GM18511 (cell line): ENCODE data around the gene ATF6B.
A peak's percentile ranks its signal among the peaks of the same experiment; 100 is the strongest.

Source experiments
- ATAC-seq: cut with Tn5 transposase; IDR thresholded peaks from one replicate; pipeline ENCODE4 v1.9.1; 2021; ENCODE audit warnings: mild to moderate bottlenecking, moderate library complexity; ENCODE audit not compliant: unreplicated experiment

The ATF6B gene

DNA sequence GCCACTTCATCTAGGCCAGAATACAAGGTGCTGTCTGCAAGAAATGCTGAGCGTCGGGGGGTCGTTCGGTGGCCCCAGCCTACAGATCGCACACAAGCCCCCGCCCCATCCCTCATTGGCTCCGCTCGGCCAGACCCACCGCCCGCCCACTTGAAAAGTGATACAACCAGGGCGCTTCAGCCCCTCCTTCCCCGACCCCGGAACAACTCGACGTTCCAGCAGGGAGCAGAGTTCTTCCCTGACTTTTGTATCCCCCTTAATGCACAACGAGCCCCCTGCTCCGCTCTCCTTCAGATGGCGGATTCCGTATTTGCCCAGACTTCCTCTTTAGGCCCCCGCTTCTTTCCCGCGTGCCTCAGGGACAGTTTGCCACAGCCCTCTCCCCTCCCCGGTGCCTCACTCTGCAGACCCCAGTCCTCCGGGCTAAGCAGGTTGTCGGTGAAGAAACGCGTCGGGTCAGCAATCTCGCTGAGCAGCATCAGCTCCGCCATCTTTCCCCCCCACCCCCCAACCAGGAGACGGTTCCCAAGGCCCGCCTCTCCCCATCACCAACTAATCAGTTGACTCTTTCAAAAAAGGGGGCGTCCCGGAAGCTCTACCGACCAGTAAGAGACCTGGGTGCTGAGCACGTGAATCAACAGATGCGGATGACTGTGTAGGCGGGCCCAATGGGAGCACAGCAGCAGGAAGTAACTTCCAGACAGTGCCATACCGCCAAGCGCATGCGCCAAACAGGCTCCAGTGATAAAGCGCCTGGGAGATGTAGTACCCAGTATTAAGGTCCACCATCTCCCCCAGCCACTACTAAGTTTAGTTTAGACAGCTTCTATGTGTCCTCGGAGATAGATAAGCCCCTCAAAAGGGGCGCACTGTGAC, at the start of gene ATF6B:
TSS of gene ATF6B (minus strand) at position 530 of the 876 bp plus-strand sequence. CDS start at position 491, 39 bp downstream.
- peak; percentile 92 for ATAC-seq

DNA sequence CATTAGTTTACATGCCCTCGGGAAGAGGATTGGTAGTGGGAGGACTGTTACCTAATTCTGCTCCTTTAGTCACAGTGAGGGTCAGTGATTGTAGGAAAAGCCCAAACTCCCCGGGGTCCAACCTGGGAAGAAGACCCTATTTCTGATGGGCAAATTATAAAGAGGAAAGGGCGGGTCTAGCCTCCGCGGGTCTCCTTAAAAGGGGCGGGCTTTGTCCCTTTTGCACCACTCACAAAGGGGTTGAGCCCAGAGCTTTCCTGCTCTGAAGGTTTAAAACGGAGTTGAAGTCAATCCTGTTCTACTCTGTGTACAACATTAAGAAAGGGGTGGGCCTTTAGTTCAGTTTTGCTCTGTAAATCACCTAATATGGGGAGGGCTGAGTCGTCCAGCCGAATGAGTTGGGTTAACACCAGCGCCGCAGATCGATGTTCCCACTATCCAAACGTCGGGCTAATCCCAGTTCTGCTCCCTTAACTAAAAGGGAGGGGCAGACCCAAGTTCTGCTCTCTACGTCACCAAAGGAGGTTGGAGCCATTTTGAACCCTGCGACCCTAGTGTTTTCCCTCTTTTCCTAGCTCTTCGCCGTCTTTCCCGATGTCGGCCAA, 49.2 kb upstream of the ATF6B start:
- no peak for ATAC-seq

DNA sequence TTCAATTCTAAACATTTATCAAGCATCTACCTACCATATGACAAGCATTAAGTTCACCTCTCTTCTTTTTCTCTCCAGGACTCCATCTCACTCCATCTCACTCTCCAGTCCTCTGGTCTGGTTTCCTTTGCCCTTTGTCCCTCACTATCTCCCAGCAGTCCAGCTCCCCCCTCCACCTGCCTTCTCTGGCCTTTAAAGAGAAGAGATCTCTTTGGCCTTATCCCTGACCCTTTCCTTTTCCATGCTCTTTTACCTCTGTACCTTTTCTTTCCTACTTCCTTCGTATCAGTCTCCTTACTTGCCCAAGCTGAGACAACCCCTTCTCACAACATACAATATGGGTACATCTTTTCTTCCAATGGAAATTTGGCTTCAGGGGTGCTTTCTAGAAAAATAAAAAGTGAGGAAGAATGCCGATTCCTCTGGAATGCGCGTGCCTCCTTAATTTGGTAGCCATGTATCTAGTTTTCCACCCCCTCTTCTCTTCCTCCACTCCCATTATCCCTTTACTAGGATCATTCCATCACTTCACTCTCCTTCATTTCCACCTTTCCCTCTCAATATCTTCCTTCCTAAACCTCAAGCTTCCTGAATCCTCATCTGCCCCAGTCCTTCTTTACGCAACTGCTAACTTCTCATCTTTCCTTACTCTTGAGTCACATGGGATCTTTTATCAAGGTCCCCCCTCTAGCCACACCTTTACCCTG, 48.6 kb upstream of the ATF6B start:
- no peak for ATAC-seq

DNA sequence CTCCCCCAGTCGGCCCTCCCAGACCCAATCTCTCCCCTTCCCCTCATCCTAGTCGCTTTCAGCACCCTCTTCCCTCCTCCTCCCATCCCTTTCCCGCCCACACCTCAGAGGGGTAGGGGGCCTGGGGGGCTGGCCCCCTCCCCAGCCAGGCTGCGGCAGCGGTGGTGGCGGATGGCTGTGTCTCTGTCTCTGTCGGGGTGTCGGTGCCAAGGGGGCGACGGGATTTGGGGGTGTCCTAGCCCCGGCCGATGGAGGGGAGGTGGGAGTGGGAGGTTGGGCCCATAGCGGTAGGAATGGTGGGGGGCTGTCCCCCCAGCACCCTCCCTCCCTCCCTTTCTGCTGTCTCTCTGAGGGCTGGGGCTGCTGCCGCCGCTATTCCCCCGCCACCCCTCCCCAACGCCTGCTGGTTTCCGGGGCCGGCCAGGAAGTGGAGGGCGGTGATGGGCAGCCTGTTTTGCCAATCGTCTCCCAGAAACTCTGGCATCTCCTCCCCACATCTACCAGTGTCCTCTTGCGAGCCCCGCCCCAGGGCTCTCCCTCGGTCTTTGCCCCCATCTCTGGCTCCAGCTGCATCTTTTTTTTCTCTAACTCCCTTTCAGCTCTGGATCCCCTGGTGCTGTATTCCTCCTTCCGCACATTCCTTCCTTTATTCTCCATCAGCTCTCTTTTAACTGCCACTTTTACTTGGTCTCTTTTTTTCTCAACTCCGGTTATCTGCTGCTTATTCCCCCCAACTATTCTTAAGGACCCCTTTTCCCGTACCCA, 47.8 kb upstream of the ATF6B start, which contains the start of gene AGPAT1:
TSS of gene AGPAT1 (minus strand) at position 374 of the 765 bp plus-strand sequence. CDS start 4,588 bp downstream, outside the sequence.
- ATAC-seq = no peak

GRCh38 chr6:32175322-32175710, 47.3 kb upstream of the ATF6B start:
- no peak for ATAC-seq

- no peak for ATAC-seq
These were observed 46.4 kb upstream of the ATF6B start for GRCh38 chr6:32174416-32174815.

GRCh38 chr6:32173051-32173727, 45.1 kb upstream of the ATF6B start:
- no peak for ATAC-seq

- ATAC-seq = no peak
These were observed 43.2 kb upstream of the ATF6B start for GRCh38 chr6:32171234-32171633.

- ATAC-seq = no peak
These were observed 42.2 kb upstream of the ATF6B start for GRCh38 chr6:32170294-32170693.

DNA sequence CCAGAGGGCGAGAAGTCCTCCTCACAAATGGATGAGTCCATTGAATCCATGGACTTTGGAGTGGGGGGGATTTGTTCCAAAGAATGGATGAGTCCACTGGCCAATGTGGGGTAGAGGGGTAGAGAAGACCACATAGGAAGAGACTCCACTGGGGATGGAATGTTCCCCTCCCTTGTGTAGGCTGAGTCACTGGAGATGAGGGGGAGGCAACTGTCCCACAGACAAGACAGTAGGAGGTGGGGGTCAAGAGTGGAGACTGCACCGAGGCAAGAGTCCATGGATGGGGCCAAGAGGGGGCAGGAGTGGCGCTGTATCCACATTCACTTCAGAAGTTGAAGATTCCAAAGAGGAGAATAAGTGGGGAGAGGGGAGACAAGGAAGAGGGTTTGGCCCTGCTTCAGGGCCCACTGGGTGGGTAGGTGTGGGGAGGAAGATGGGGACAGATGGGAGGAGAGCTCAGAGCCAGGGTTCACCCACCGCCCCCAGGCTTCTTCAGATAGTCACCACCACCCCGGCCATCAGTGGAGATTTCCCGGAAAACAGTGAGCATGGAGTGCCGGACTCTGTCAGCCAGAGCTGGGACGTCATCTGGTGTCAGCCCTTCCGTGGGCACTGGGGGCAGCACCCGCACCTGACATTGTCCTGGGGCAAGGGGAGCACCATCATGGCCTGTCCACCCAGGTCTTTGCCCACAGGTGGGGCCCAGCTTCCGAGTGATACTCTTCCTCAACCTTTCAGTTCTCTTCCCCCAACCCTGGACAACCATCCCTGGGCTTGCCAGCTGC, 41.0 kb upstream of the ATF6B start:
- no peak for ATAC-seq

- no peak for ATAC-seq
These were observed 40.3 kb upstream of the ATF6B start for GRCh38 chr6:32168350-32168749.

DNA sequence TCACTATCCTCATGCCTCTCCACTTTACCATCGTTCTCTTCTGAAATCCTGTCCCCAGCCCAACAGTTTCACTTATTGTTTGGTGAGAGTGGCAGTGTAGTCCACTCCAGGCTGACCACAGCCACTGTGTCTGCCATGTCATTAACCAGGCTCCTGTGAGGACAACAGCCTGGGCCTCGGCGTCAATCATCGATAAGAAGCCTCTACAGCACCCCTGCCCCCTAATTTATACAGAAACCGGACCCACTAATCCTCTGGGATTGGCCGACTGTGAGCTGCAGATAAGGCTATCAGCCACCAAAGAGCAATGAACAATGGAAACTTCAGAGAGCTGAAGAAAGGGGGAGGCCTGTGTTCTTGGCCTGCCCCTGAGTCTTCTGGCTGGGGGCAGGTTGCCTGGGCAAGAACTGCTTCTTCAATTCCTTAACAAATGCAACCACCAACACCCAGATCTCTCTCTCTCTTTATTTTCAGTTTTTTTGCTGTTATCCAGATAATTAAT, 39.8 kb upstream of the ATF6B start:
- ATAC-seq = no peak

- no peak for ATAC-seq
These were observed 39.2 kb upstream of the ATF6B start for GRCh38 chr6:32167154-32167760.

DNA sequence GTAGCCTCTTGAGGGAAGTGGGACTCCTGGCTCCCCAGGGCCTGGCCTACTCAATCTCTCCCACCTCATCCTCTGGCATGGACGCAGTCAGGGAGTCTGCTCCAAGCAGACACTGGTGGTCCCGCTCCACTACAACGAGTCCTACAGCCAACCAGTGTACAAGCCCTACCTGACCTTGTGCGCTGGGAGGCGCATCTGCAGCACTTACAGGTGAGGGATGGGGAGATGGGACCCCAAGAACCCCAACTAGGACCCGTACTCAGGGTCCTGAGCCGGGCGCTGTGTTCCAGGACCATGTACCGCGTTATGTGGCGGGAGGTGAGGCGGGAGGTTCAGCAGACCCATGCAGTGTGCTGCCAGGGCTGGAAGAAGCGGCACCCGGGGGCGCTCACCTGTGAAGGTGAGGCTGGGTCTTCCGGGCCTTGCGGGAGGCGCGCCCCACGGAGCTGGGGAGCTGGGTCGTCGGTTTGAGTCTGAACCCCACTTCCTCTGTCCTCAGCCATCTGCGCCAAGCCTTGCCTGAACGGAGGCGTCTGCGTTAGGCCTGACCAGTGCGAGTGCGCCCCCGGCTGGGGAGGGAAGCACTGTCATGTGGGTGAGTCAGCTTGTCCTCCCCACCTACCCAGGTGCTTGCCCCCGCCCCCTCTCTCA, 38.5 kb upstream of the ATF6B start:
- ATAC-seq = no peak

DNA sequence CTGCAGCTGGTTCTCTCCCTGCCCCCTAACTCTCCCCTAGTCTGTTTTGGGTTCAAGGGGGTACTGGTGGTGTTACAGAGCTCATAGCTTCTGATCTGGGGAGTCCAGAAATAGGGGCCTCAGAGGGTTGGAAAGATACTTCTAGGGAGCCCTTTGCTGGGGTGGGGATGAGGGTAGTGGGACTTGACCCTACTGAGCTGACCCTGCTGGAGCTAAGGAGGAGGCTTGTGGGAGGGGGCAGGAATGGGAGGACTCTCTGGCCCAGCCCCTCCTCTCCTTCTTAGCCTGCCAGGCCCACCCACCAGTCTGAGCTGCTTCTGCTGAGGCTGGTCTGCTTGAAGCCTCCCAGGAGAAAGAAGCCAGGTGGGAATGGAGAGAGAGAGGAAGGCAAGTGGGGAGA, 36.2 kb upstream of the ATF6B start, which contains the start of gene EGFL8:
TSS of gene EGFL8 (plus strand) at position 301 of the 400 bp plus-strand sequence. CDS start 1,571 bp downstream, outside the sequence.
- no peak for ATAC-seq

DNA sequence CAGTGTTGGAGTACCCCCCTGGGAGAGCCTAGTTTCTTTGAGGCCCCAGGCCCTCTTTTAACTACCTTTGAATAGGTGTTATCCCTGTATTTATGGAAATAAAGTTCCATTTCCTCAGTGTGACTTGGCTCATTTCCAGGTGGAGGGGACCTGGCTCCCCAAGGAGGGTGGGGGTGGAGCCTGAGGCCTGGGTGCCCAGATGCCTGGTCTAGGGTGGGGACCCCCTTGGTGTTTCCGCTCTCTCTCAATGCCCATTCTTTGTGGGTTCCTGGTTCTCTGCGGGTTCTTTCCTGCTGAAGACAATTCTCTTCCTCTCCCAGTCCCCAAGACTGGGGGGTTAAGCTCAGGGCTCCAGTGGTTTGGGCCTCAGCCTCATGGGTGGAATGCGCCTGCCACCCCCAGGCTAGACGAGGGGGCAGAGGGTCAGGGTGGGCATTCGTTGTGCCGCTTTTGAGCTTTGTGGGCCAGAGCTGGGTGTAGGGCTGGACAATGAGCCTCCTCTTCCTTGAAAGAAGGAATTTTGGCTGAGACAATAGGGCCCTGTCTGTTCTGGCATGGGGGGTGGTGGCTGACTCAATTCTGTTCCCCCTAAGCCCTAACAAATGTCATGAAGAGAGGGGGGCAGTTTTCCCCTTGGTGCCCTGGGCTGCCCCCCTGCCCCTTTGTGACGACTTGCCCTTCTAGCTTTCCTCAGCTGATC, 35.7 kb upstream of the ATF6B start:
- no peak for ATAC-seq

GRCh38 chr6:32158052-32158451, 30.0 kb upstream of the ATF6B start:
- ATAC-seq = no peak

DNA sequence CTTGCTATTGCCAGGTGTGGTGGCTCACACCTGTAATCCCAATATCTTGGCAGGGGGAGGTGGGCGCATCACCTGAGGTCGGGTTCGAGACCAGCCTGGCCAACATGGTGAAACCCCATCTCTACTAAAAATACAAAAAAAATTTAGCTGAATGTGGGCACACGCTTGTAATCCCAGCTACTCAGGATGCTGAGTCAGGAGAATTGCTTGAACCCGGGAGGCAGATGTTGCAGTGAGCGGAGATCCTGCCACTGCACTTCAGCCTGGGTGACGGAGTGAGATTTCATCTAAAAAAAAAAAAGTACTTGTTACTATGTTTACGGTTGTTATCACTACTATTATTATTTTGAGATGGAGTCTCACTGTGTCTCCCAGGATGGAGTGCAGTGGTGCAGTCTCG, 28.8 kb upstream of the ATF6B start:
- no peak for ATAC-seq
